Esophagus mucosa (tissue), 1 donor: ENCODE data around the gene SLC9C1. TPM values are rescaled to one million over a fixed set of nuclear protein-coding genes. Genes with fewer than 3 reads are reported as not detected.

Experiments
- ATAC-seq: fragments of 200-7000 bp; cut with Tn5 transposase; one replicate; pipeline ENCODE4 v1.9.1; 2020
- total RNA-seq: library from RNA; stranded (reverse); gene quantifications from one replicate; pipeline ENCODE4 v1.2.4, GENCODE V29; 2023
- donor health status: DM: yes; HTN: yes; CAD: no.

The SLC9C1 gene
- total RNA-seq, 1 donor from 2014 or later, result not detected

GRCh38 chr3:112129925-112130637 is 163.9 kb downstream of the SLC9C1 start:
- no peak for ATAC-seq

DNA sequence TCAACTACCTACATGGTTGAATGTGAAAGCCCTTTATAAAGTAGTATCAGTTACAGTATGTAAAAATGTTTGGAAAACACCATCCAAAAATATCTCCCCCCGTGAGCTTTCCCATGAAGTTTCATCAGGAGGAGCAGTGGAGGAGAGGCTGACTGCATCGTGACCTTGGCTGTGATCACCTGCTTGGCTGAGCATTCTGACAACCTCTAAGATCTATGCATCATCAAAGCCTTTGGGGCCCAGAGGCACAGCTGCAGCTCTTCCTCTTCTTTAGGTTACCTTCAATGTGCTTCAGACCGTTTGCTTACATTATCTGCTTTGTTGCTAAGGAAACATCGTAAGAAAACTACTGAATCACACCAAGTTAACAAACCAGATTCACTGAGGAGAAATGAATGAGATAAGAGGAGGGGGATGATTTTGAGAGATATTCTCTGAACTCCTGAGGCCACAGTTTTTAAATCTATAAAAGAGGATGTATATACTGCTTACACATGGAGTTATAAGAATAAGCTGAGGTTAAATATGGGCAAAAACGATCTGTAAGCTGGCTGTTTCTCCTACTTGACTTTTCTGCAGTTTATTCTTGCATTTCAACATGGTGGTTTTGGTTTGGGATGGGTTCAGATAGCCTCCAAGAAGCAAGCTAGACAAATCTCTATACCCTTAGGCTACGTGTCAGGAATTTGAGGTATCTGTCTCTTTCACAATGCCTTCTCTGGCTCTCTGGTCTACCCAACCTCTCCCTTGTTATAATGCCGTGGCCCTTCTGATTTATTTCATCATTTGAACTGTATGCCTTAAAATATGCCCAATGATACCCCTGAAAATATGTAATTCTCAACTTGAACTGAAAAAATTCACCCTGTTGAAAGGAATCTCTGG is 164.9 kb downstream of the SLC9C1 start:
- peak; percentile 47 for ATAC-seq

- ATAC-seq, result no peak
Measured at GRCh38 chr3:112127522-112128494, 166.2 kb downstream of the SLC9C1 start.

DNA sequence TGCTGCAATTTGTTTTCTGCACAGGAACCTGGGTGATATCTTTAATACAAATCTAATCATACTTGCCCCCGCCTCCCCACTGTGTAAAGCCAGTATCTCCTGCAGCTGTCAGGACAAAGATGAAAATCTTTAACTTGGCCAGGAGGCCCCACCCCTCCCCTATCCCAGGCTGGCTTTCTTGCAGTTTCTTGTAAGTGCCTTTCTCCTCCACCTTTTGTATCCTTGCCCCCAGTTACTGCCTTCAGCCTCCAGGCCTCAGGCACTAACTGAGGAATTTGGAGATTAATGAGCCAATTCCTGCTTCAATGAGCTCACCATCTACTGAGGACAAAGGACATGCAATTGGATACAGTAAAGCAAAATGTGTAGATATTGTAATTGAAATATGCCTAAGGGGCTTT is 167.5 kb downstream of the SLC9C1 start:
- ATAC-seq, result no peak

DNA sequence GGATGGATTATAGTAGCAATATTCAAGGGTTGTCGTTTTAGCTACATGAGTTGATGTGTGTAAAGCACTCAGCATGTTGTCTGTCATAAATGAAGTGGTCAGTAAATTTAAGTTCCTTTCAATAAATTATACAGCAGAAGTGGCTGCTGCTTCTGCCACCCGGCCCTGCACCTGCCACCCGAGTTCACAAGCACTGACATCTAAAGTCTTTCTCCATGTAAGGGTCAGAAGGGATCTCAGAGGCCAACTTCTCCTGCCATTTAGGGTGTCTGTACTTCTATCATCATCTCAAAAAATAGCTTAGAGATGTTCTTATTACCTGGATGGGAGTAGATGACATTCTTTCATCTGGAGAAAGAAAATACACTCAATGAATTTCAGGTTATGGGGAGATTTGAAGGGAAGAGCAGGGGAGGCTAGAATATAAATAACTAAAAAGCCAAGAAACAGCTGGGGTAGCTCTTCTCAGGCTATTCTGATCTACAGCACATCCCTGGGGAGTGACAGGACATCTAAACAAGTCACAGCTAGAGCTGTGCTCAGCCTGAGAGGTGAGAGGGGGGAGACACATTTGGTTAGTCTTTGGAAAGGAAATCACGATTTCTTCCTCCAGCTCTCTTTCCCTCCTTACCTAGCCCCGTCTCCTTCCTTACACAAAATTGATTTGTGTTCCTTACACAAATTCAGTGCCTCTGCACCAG is 169.0 kb downstream of the SLC9C1 start:
- ATAC-seq, result no peak

DNA sequence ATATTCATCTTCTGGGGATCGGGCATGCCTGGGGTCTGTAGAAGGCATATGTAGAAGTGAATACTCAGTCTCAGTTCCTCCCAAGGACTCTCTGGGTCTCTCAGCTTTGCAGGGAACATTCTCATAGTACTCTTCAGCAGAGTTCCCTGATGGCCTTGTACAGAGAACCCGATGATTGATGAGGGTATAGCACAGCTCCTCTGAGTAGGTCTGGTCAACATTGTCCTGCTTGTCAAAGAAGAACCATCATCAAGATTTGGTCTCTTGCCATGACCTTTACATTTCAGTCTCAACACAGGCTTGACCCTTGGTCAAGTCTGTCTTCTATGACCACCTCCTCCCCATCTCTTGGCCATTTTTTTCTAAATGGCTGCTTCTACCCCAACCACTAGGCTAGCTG is 170.5 kb downstream of the SLC9C1 start:
- ATAC-seq, result no peak

GRCh38 chr3:112122870-112123269 is 171.1 kb downstream of the SLC9C1 start:
- no peak for ATAC-seq

DNA sequence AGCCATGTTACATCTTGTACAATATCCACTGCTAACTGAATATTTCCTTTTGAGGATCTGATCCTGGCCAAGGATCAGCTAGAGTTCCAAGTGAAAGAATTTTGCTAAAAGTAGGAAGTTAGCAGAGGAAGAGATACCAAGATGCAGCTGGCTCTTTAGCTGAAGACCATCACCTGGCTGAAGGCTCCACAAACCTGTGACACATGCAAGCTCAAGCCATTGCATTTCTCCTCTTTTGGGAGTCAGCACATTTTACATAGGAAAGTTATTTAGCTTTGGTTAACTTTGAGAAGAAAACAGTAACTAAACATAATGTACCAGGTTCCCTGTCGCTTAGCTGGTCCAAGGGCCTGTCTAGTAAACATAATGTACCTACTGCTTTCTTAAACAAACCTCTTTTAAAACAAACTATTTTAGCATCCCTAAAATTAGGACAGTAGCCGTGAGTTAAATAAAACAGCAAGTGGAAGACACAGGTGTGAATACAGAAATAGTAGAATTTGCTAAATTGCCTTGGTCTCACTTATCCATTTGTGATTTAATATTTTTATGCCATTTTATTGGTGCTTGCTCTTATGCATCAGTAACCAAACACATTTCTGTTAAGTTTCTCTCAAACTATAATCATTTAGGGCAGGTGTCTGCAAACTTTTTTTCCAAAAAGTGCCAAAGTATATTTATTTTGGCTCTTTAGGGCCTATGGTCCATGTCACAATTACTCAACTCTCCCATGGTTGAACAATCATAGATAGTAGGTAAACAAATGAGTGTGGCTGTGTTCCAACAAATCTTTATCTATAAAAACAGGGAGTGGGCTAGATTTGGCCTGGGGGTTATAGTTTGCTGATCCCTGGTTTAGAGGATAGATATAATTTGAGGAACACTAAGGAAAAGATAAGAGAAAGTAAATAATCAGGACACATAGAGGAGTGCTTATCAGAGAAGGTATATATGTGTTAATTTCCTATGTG is 172.2 kb downstream of the SLC9C1 start:
- no peak for ATAC-seq

DNA sequence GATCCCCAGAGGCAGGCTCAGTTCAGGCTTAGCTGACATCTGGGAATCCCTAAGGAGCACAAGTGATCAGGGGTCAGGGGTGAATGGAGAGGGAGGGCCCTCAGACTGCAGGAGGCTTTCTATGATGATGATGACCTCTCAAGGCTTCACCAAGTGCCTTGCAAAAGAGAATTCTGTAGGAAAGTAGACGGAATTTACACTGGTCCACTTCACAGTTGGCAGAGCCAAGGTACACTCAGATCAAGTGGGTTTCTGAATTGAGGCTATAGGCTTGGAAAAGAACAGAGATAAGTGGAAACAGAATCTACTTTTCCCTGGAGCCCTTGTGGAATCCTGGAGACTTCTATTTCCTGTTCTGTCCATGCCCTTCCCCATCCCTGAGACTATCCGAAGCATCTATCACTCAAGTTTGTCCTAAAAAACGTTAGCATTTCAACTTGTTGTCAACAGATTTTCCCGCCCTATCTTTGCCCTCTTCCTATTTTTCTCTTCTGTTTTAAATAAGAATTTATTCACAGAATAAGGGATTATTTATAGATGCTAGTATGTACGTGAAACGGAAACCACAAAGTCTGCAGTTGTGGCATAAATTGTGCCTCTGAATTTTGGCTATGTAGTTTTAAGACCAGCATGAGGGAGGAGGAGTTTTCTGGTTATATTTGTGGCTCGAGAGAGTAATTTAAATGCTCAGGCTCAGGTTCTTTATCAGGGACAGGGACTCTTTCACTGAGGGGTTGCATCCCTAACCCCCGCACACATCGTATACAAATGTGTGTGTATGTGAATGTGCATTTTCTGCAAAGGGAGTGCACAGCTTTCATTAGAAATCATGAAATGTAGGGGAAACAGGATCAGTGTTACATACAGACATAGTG is 173.8 kb downstream of the SLC9C1 start:
- no peak for ATAC-seq

DNA sequence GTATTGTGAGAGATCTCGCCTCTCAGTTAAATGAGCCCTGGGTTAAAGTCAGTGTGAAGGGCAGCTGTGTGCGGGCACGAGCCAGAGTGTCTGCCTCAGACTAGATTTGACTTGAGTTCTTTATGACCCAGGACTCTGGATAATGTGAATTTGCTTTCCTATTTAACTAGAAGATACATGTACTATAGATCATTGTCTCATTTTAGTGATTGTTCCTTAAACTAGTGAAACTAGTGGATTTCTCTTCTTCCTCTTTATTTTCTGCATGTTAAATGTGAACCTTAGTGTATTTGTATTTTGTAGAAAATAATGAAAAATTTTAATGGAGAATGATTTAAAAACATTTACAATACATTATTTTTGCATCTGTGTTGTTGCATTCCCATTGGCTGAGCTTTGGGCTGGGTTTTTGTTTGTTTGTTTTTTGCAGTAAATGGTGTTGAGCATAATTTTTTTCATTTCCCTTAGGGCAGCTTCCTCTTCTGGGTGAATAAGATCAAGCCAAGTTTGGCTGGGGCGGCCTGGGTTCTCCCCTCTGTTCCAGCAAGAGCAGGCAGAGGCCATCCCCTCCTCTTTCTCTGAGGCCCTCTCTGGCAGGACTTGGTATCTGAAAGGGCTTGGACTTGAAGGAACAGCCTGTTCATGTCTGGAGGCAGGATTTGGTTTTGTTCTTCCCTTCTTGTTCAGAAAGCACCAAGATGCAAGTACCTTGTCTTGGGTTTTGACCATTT is 176.0 kb downstream of the SLC9C1 start:
- ATAC-seq, result no peak

- ATAC-seq, result no peak
Measured at GRCh38 chr3:112117415-112117814, 176.6 kb downstream of the SLC9C1 start.

DNA sequence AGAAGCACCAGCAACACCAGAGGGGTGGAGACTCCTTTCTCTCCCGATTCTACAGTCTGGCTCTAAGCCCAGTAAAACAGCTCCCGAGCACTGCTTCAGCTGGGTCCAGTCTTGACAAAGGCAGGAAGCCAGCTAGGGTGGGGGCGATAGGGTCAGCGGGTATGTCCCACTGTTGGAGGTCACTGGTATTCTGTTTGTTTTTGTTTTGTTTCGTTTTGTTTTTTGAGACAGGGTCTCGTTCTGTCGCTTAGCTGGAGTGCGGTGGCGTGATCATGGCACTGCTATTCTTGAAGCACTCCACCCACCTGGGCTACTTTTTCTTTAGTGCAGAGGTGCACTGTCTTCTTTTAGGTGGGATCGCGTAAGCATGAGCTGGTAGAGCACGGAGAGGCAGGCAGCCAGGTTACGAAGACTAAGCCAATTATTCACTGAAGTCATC is 177.2 kb downstream of the SLC9C1 start:
- ATAC-seq, result no peak

DNA sequence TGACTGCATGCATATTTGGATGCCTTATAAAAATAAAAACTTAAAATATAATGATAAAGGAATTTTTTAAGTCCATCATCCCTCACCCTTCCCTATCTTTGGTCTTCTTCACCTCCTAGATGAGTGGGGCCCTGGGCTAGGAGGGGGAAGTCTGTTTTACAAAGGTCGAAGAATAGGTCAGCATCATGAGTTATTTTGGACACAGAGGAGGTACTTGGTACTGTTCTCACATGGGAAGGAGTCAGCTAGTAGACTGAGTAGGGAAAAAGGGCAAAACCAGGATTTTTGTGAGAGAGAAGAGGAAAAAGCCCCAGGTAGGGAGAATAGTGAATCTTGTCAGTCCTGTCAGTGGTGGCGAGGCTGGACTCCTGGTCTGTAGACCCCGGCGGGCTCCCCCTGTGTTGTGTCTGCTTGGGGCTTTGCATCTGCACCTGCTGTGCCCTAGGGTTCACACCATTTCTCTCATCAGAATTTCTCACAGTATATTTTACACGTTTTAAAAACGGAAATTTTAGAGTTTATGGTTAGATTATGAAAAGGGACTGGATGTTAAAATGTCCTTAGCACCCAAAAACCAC is 178.1 kb downstream of the SLC9C1 start:
- ATAC-seq, result no peak

GRCh38 chr3:112115161-112115739 is 178.8 kb downstream of the SLC9C1 start:
- ATAC-seq, result no peak

DNA sequence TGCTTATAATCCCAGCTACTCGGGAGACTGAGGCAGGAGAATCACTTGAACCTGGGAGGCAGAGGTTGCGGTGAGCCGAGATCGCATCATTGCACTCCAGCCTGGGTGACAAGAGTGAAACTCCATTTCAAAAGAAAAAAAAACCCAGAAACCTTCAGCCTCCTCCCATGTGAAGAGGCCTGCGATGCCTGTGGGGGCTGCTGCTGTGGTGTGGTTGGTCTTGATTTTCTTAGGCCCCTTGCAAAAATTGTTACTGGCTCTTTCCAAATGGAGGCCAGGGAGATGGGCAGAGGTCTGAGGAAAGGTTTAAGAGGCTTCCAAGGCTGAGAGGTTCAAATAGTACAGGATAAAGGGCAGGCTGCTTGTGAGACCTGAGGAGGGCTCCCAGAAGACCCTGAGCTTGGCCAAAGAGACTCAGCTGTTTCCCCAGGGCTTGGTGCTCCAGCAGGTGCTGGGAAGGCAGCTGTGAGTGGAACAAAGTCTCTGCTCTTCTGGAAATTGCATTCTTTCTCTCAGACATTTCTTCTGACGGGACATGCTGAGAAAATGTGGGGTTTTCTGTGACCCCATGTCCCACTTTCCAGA is 179.3 kb downstream of the SLC9C1 start:
- no peak for ATAC-seq

DNA sequence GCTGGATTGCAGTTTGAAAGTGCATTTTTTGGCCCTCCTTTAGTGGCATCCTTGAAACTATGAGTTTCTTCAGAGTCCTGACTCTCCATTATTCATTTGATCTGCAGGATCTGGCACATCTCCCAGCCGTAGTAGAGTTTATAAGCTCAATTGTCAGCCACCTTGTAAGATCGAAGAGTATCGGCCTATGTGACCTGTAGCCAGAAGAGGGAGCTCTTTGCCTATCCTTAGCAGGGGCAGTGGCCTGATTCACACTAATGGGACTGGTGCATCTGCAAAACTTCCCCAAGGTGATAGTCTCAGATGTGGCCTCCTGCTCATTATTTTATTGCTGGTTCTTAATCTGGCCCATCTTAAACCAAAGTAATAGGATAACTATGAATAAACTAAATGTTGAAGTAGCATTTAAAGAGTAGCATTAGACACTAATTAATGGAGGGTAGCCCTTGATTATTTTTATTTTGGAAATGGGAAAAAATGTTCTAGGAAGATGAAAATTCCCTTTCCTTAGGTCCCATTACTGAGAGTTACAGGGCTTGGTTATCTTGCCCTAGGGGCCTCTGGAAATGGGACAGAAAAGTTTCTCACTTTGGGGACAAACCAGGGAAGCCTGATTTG is 182.1 kb downstream of the SLC9C1 start:
- peak; percentile 91 for ATAC-seq

GRCh38 chr3:112109322-112109721 is 184.7 kb downstream of the SLC9C1 start:
- no peak for ATAC-seq
